Upper lobe of left lung (tissue), 6 donors: ENCODE measurements around the gene CLTB. TPM values are rescaled to one million over a fixed set of nuclear protein-coding genes. Genes with fewer than 3 reads are reported as not detected.

Experiments
- ATAC-seq, 2 donors: fragments of 200-7000 bp; cut with Tn5 transposase; one replicate each; pipeline ENCODE4 v1.9.1; 2022; ENCODE audit warnings: mild to moderate bottlenecking in 2 of 2, moderate library complexity in 2 of 2; ENCODE audit not compliant: low FRiP score in 2 of 2
- DNase-seq, 2 donors: peaks; one replicate each; pipeline ENCODE4 v3.0.0-alpha.2; 2019 to 2020
- H3K27ac ChIP-seq, 4 donors: fragments of 200-600 bp; sonication (generic); one replicate each; pipeline ENCODE4 v1.5.1; 2016 to 2019
- H3K27me3 ChIP-seq, 4 donors: fragments of 200-600 bp; sonication (generic); one replicate each; pipeline ENCODE4 v1.5.1; 2017 to 2019
- H3K36me3 ChIP-seq, 4 donors: fragments of 200-600 bp; sonication (generic); one replicate each; pipeline ENCODE4 v1.5.1; 2016 to 2019
- H3K4me1 ChIP-seq, 4 donors: fragments of 200-600 bp; sonication (generic); one replicate each; pipeline ENCODE4 v1.5.1; 2018 to 2019
- H3K4me3 ChIP-seq, 4 donors: fragments of 200-600 bp; sonication (generic); one replicate each; pipeline ENCODE4 v1.5.1; 2017 to 2019; ENCODE audit warnings: mild to moderate bottlenecking in 2 of 4, moderate library complexity in 1 of 4
- H3K9me3 ChIP-seq, 4 donors: fragments of 200-600 bp; sonication (generic); one replicate each; pipeline ENCODE4 v1.5.1; 2018 to 2019
- CTCF ChIP-seq, 6 experiments: fragments of 450-650 bp in 4 of 6; fragments of 200-600 bp in 2 of 6; sonication (generic) in 2 of 6; IDR thresholded peaks; one replicate each; pipeline ENCODE4 v1.5.1; 2016 to 2019; ENCODE audit warnings: antibody characterized with exemption in 6 of 6
- EP300 ChIP-seq, 4 donors: sonication (generic); formaldehyde crosslinking; IDR thresholded peaks; one replicate each; pipeline ENCODE4 v1.5.1; 2017; ENCODE audit warnings: antibody characterized with exemption in 4 of 4, control low read depth in 2 of 4
- POLR2A ChIP-seq, 4 donors: fragments of 450-650 bp; IDR thresholded peaks; one replicate each; pipeline ENCODE4 v1.5.1; 2016 to 2017; ENCODE audit warnings: antibody characterized with exemption in 4 of 4, mild to moderate bottlenecking in 2 of 4
- POLR2AphosphoS5 ChIP-seq, 2 donors: sonication (generic); formaldehyde crosslinking; IDR thresholded peaks; one replicate each; pipeline ENCODE4 v1.5.1; 2017; ENCODE audit warnings: antibody characterized with exemption in 2 of 2
- WGBS, 2 donors: methylation state at CpG; one replicate each; pipeline ENCODE4 v1.1.5; 2017 to 2018; 5-methylcytosine and 5-hydroxymethylcytosine counted together
- total RNA-seq, 6 donors: library from RNA; depleted of rRNA in 4 of 6; stranded (reverse); fragments of >200 nt in 4 of 6; gene quantifications; one replicate each; pipeline versions ENCODE4 v1.1.0 to v1.2.1, GENCODE V29; 2016 to 2021
- donor health status: DM: no; HTN: no; CAD: no; lungs with moderate emphysema.
- donor health status: DM: no; HTN: yes; CAD: no; lungs with severe emphysema.

Gene CLTB
- total RNA-seq, 6 donors from 2014 or later = 54.5 to 187 (median 109) TPM

GRCh38 chr5:176366232-176366894 is 50.0 kb downstream of the CLTB start:
- H3K36me3 ChIP-seq = peaks cover 0 to 13% (median 3%) of the 10 kb centered on the region in 4 donors
- peak overlapping the region in 1 of 4 donors; percentile 79 for H3K27ac ChIP-seq
- peaks cover 0 to 6% (median 0%) of the 10 kb centered on the region in 4 donors for H3K27me3 ChIP-seq
- peaks cover 11 to 26% (median 20%) of the 10 kb centered on the region in 4 donors for H3K4me1 ChIP-seq
- DNase-seq (no peak), ATAC-seq (no peak)
- WGBS, 2 donors = 74 to 88% methylated on average over 16 to 38 of the region's 38 CpGs
- H3K4me3 ChIP-seq = peak overlapping the region; percentile 72 to 89 (median 84)
- TF ChIP-seq CTCF (IDR thresholded peaks at IDR 0.05) (no peak), POLR2A (IDR thresholded peaks at IDR 0.05) (no peak), EP300 (IDR thresholded peaks at IDR 0.05) (no peak), POLR2AphosphoS5 (IDR thresholded peaks at IDR 0.05) (no peak)
- H3K9me3 ChIP-seq = no peaks in the 10 kb centered on the region

- peak in 1 of 2 donors; percentile 79 for ATAC-seq
- Histone ChIP-seq H3K27ac (peak within 1 kb of the TSS in 3 of 4 donors; percentile 2 to 79 (median 50)), H3K4me1 (peaks cover 13 to 32% (median 22%) of the 10 kb centered on the region in 4 donors), H3K27me3 (peaks cover 0 to 6% (median 0%) of the 10 kb centered on the region in 4 donors), H3K4me3 (peak within 1 kb of the TSS; percentile 72 to 89 (median 84)), H3K36me3 (peaks cover 0 to 13% (median 3%) of the 10 kb centered on the region in 4 donors), H3K9me3 (no peaks in the 10 kb centered on the region)
- DNase-seq = peak; percentile 23 to 91
- WGBS, 2 donors = 0 to 2% methylated on average over 22 to 31 of the region's 108 CpGs
- TF ChIP-seq POLR2AphosphoS5 (IDR thresholded peaks at IDR 0.05) (no peak), CTCF (IDR thresholded peaks at IDR 0.05) (no peak), POLR2A (IDR thresholded peaks at IDR 0.05) (no peak), EP300 (IDR thresholded peaks at IDR 0.05) (no peak)
Measured at GRCh38 chr5:176365351-176366231, 50.7 kb downstream of the CLTB start, which contains the start of gene ARL10. Gene ARL10, plus strand, starts transcription at chr5:176365487. Its CDS starts 77 bp downstream, at chr5:176365564.

GRCh38 chr5:176364765-176365350 is 51.5 kb downstream of the CLTB start:
- DNase-seq = no peak
- TF ChIP-seq CTCF (IDR thresholded peaks at IDR 0.05) = no peak
- TF ChIP-seq POLR2AphosphoS5 (IDR thresholded peaks at IDR 0.05) = no peak
- no peak for TF ChIP-seq EP300 (IDR thresholded peaks at IDR 0.05)
- TF ChIP-seq POLR2A (IDR thresholded peaks at IDR 0.05) = peak in 1 of 4 donors; percentile 14

GRCh38 chr5:176362233-176362490 is 54.2 kb downstream of the CLTB start:
- WGBS, 2 donors = 68 to 69% methylated on average over 7 to 8 of the region's 8 CpGs

More at GRCh38 chr5:176364765-176365350, 51.5 kb downstream of the CLTB start:
- peak overlapping the region; percentile 72 to 89 (median 84) for H3K4me3 ChIP-seq
- peaks cover 0 to 6% (median 0%) of the 10 kb centered on the region in 4 donors for H3K27me3 ChIP-seq
- H3K36me3 ChIP-seq = peaks cover 0 to 8% (median 3%) of the 10 kb centered on the region in 4 donors
- 27 to 31% methylated on average over 24 to 28 of the region's 28 CpGs for WGBS, 2 donors
- ATAC-seq = peak in 1 of 2 donors; percentile 0
- H3K27ac ChIP-seq = peak overlapping the region in 3 of 4 donors; percentile 2 to 79 (median 50)
- H3K4me1 ChIP-seq = peaks cover 19 to 39% (median 27%) of the 10 kb centered on the region in 4 donors
- no peaks in the 10 kb centered on the region for H3K9me3 ChIP-seq

More at GRCh38 chr5:176362233-176362490, 54.2 kb downstream of the CLTB start:
- Histone ChIP-seq H3K4me1 (peaks cover 21 to 44% (median 28%) of the 10 kb centered on the region in 4 donors), H3K9me3 (no peaks in the 10 kb centered on the region), H3K27me3 (peaks cover 0 to 6% (median 0%) of the 10 kb centered on the region in 4 donors), H3K36me3 (peaks cover 0 to 18% (median 7%) of the 10 kb centered on the region in 4 donors), H3K27ac (peak overlapping the region in 3 of 4 donors; percentile 81 to 90 (median 89)), H3K4me3 (peak overlapping the region in 3 of 4 donors; percentile 85 to 97 (median 96))
- TF ChIP-seq POLR2AphosphoS5 (IDR thresholded peaks at IDR 0.05) (no peak), EP300 (IDR thresholded peaks at IDR 0.05) (no peak), POLR2A (IDR thresholded peaks at IDR 0.05) (no peak), CTCF (IDR thresholded peaks at IDR 0.05) (no peak)
- no peak for ATAC-seq
- DNase-seq = no peak
